Right atrium auricular region (tissue), 2 donors: Measurements from ENCODE around the gene KRTAP10-5. TPM values are rescaled to one million over a fixed set of nuclear protein-coding genes. Genes with fewer than 3 reads are reported as not detected.

Experiments used
- DNase-seq: peaks from one replicate; pipeline ENCODE4 v3.0.0-alpha.2; 2019; ENCODE audit warnings: low spot score
- H3K27ac ChIP-seq, 2 donors: fragments of 200-600 bp; sonication (generic); 1 replicate in 1 of 2; 2 replicates in 1 of 2; pipeline ENCODE4 v1.5.1; 2016 to 2019
- H3K27me3 ChIP-seq, 2 donors: fragments of 200-600 bp; sonication (generic); one replicate each; pipeline versions ENCODE4 v1.5.1 to v1.6.0; 2017 to 2019
- H3K36me3 ChIP-seq: fragments of 200-600 bp; sonication (generic); one replicate; pipeline ENCODE4 v1.5.1; 2016
- H3K4me1 ChIP-seq, 2 donors: fragments of 200-600 bp; sonication (generic); one replicate each; pipeline versions ENCODE4 v1.5.1 to v1.6.0; 2017 to 2019
- H3K4me3 ChIP-seq, 2 donors: fragments of 200-600 bp; sonication (generic); 1 replicate in 1 of 2; 2 replicates in 1 of 2; pipeline ENCODE4 v1.5.1; 2017 to 2019; ENCODE audit warnings: mild to moderate bottlenecking in 1 of 2, moderate library complexity in 1 of 2
- H3K9me3 ChIP-seq, 2 donors: fragments of 200-600 bp; sonication (generic); one replicate each; pipeline ENCODE4 v1.5.1; 2019
- total RNA-seq, 2 donors: library from RNA; depleted of rRNA; stranded (reverse); fragments of >200 nt; gene quantifications; one replicate each; pipeline ENCODE4 v1.1.0, GENCODE V29; 2016
- TF ChIP-seq, protein P1 (sequence below), 2 donors: fragments of 200-600 bp; sonication (generic); IDR thresholded peaks; one replicate each; pipeline ENCODE4 v1.5.1; 2019; ENCODE audit warnings: antibody characterized with exemption in 2 of 2

Gene KRTAP10-5
- total RNA-seq, 2 donors from 2014 or later: not detected

DNA sequence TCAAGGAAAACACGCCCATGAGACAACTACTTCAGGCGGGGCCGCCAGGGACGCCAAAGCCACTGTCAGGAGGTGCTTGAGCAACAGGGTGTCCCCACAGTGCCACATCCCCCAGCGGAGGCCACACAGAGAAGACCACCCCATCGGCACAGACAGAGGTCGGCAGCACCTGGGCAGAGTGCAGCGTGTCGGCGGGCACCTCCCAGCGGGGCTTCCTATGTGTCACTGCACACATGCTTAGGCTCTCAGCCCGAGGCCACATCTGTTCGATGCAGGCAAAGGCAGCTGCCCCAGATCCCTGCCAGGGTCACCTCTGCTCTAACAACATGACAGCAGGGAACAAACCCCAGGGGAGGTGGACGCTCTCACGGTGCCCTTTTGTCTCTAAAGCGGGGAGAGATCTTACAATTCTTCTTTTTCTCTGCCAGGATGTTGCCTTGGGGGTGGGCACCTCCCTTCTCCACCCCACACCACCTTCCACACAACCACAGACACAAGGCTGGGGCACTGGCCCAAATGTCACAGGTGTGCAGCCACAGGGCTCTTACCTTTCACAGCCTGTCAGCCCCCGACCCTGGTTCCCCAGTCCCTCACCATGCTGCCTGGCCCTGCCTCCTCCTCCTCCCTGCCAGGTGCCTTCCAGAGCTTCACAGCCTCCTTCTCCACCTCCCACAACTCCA, 35.6 kb upstream of the KRTAP10-5 start:
- no peaks in the 10 kb centered on the region for H3K36me3 ChIP-seq
- H3K27me3 ChIP-seq: no peaks in the 10 kb centered on the region
- H3K9me3 ChIP-seq: no peaks in the 10 kb centered on the region
- DNase-seq: peak; percentile 34
- no peak overlapping the region for H3K4me3 ChIP-seq
- H3K27ac ChIP-seq: no peak overlapping the region
- TF ChIP-seq, protein P1, sequence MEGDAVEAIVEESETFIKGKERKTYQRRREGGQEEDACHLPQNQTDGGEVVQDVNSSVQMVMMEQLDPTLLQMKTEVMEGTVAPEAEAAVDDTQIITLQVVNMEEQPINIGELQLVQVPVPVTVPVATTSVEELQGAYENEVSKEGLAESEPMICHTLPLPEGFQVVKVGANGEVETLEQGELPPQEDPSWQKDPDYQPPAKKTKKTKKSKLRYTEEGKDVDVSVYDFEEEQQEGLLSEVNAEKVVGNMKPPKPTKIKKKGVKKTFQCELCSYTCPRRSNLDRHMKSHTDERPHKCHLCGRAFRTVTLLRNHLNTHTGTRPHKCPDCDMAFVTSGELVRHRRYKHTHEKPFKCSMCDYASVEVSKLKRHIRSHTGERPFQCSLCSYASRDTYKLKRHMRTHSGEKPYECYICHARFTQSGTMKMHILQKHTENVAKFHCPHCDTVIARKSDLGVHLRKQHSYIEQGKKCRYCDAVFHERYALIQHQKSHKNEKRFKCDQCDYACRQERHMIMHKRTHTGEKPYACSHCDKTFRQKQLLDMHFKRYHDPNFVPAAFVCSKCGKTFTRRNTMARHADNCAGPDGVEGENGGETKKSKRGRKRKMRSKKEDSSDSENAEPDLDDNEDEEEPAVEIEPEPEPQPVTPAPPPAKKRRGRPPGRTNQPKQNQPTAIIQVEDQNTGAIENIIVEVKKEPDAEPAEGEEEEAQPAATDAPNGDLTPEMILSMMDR (IDR thresholded peaks at IDR 0.05): no peak
- H3K4me1 ChIP-seq: no peaks in the 10 kb centered on the region

DNA sequence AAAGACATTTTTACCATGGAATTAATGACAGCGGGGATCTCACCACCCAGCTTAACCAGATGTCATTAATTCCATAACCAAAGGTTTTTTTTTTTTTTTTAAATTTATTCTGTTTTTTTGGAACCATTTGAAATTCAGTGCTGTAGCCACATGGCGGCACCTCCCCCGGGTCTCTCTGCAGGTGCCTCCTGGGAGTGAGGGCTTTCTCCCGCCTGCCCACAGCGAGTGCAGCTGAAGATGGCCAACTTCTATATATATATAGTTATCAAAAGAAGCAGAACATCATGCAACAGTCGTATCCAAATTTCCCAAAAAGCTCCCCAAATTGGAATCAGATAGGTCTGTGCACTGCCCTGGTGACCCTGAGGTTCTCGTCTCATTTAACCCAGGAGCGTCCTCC, 35.1 kb upstream of the KRTAP10-5 start:
- TF ChIP-seq, protein P1 (IDR thresholded peaks at IDR 0.05): no peak
- Histone ChIP-seq H3K9me3 (peaks cover 0 to under 1% of the 10 kb centered on the region in 2 donors), H3K36me3 (no peaks in the 10 kb centered on the region), H3K4me3 (no peak overlapping the region), H3K4me1 (no peaks in the 10 kb centered on the region), H3K27me3 (no peaks in the 10 kb centered on the region), H3K27ac (no peak overlapping the region)
- peak; percentile 30 for DNase-seq

DNA sequence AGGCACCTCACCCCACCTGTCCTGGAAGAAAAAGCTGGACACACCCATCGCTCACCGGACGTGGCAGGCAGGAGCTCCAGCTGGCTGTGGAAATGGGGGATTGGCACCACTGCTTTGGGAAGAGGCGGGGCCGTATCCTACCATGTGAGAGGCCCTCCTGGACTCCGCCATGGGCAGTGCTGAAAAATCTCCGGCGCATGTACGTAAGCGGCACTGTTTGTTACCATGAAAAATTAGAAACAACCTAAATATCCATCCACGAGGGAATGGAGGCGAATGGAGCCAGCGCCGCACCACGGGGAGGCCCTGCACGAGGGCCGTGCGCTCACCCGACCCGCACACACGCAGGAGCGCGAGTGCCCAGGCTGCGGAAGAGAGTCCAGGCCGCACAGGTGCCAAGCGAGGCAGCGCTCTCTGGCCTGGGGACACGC, 34.6 kb upstream of the KRTAP10-5 start:
- H3K27ac ChIP-seq: no peak overlapping the region
- TF ChIP-seq, protein P1 (IDR thresholded peaks at IDR 0.05): no peak
- peak; percentile 47 for DNase-seq
- H3K9me3 ChIP-seq: peaks cover 3 to 5% of the 10 kb centered on the region in 2 donors
- no peaks in the 10 kb centered on the region for H3K4me1 ChIP-seq
- no peaks in the 10 kb centered on the region for H3K36me3 ChIP-seq
- no peaks in the 10 kb centered on the region for H3K27me3 ChIP-seq
- no peak overlapping the region for H3K4me3 ChIP-seq

DNA sequence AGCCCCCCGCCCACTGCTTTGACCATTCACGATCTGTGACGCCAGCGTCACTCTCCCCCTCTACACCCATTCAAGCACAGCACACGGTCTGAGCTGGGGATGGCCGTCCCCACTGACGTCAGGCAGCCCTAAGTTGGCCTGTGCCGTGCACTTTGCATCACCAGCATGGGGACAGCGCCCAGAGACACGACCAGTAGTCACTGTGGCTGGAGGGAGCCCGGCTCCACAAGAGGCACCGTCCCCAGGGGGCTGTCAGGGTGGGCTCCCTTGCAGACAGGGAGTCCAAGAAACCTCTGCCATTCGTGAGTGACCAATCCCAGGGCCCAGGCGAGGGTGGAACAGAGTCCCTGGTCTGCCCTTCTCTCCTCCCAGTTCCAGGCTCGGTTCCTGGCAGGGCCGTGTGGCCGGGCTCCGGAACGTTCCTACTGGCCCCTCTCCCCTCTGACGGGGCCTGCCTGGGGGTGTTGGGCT, 33.8 kb upstream of the KRTAP10-5 start:
- DNase-seq: peak; percentile 26
- no peaks in the 10 kb centered on the region for H3K27me3 ChIP-seq
- TF ChIP-seq, protein P1 (IDR thresholded peaks at IDR 0.05): no peak

DNA sequence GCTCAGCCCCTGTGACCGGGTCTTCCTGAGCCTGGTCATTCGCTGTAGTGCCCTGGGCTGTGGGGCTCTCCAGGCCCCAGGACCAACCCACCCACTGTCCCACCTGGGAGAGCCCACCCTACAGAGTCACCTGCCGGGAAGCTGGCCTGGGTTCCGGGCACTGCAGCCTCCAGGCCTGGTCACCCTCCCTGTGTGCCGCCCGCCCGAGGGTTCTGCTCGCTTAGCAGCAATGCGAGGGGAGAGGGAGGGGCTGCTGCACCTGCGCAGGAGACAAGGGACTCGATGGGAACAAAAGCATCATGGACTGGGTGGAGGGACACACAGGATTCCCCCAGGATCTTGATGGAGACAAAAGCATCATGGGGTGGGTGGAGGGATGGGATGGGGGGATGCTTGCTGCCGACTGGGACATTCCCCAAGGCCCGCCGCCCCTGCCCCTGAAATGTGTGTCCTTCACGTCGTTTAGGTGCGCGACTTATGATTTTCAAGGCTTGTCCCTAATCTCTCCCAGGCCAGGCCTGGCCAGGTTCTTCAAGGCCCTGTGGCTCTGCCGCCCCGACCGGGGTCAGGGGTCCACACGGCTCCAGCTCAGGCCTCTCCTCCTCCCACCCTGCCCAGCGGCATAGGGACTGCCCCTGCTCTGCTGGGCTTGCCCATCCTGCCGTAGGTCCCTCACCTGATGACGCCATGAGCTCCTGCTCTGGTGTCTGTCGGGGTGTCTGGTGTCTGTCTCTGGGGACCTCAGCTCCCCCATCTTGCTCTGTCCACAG, 33.2 kb upstream of the KRTAP10-5 start:
- Histone ChIP-seq H3K27me3 (no peaks in the 10 kb centered on the region), H3K36me3 (no peaks in the 10 kb centered on the region), H3K9me3 (peaks cover 7 to 15% of the 10 kb centered on the region in 2 donors), H3K4me3 (no peak overlapping the region), H3K4me1 (no peaks in the 10 kb centered on the region), H3K27ac (no peak overlapping the region)
- peak; percentile 21 for DNase-seq
- TF ChIP-seq, protein P1 (IDR thresholded peaks at IDR 0.05): no peak

More for the DNA sequence above, 33.8 kb upstream of the KRTAP10-5 start:
- no peak overlapping the region for H3K27ac ChIP-seq
- H3K4me1 ChIP-seq: no peaks in the 10 kb centered on the region
- no peak overlapping the region for H3K4me3 ChIP-seq
- no peaks in the 10 kb centered on the region for H3K36me3 ChIP-seq
- peaks cover 7 to 10% of the 10 kb centered on the region in 2 donors for H3K9me3 ChIP-seq
